K562 (cell line): ENCODE measurements around the gene COQ7. TPM values are rescaled to one million over a fixed set of nuclear protein-coding genes. Genes with fewer than 3 reads are reported as not detected.

Experiments used
- ATAC-seq: fragments of 200-7000 bp; cut with Tn5 transposase; 3 replicates; pipeline ENCODE4 v1.9.1; 2020; ENCODE audit warnings: moderate library complexity
- BruUV-seq: library from RNA; stranded (reverse); fragments of 400-500 nt; replicated peaks from 2 replicates; lab custom pipeline; 2021; lab: Mats Ljungman, UMichigan
- CTCF ChIA-PET: fragments of 300-600 bp; formaldehyde crosslinking; extraction: SDS; loops from one replicate; lab custom pipeline; 2021; ENCODE audit warnings: low intra/inter-chr PET ratio; lab: Yijun Ruan, JAX
- POLR2A ChIA-PET: fragments of 300-600, 350-650 bp; sonication (Branson Sonifier 250); formaldehyde crosslinking; extraction: SDS; loops from one replicate; lab custom pipeline; 2021; ENCODE audit warnings: antibody characterized with exemption, inconsistent platforms; lab: Yijun Ruan, JAX
- DNase-seq, 4 experiments: peaks; one replicate each; pipeline versions ENCODE4 v3.0.0 to v3.0.0-alpha.2; 2011 to 2018; ENCODE audit warnings: low spot score in 3 of 4, mixed read lengths in 3 of 4; ENCODE audit errors: extremely low read depth in 1 of 4
- FAIRE-seq: peaks from 2 replicates; lab custom pipeline; 2011; peaks lifted over from hg19 to GRCh38; lab: Jason Lieb, UNC
- H2AFZ ChIP-seq: 2 replicates; pipeline ENCODE4 v1.6.0; 2011; ENCODE audit warnings: low read depth, low read length, control low read depth, inconsistent platforms
- H3K27ac ChIP-seq: fragments of 200-600 bp; 3 replicates; pipeline ENCODE4 v1.8.0; 2011; ENCODE audit warnings: low read depth, mild to moderate bottlenecking, control low read depth, inconsistent platforms, low read length, moderate library complexity, mixed read lengths; ENCODE audit errors: extremely low read depth
- H3K27me3 ChIP-seq, 2 experiments: fragments of 300-600 bp in 1 of 2; 2 replicates in 1 of 2; 3 replicates in 1 of 2; pipeline versions ENCODE4 v1.6.0 to v1.8.0; 2011; ENCODE audit warnings: inconsistent platforms in 2 of 2, low read length in 2 of 2, mild to moderate bottlenecking in 1 of 2, mixed read lengths in 1 of 2, moderate library complexity in 1 of 2; ENCODE audit not compliant: control insufficient read depth in 2 of 2, insufficient read depth in 2 of 2
- H3K36me3 ChIP-seq: fragments of 300-600 bp; 3 replicates; pipeline ENCODE4 v1.8.0; 2011; ENCODE audit warnings: mild to moderate bottlenecking, low read length, inconsistent platforms; ENCODE audit not compliant: control insufficient read depth, insufficient read depth
- H3K4me1 ChIP-seq, 2 experiments: fragments of 200-600 bp in 1 of 2; replicated peaks in 1 of 2; 2 replicates in 1 of 2; 3 replicates in 1 of 2; pipeline versions ENCODE4 v1.5.1 to v1.8.0; 2011; ENCODE audit warnings: inconsistent platforms in 2 of 2, low read length in 2 of 2, mild to moderate bottlenecking in 1 of 2, mixed read lengths in 1 of 2, moderate library complexity in 1 of 2; ENCODE audit not compliant: control insufficient read depth in 2 of 2, insufficient read depth in 2 of 2
- H3K4me2 ChIP-seq: 2 replicates; pipeline ENCODE4 v1.6.1; 2011; ENCODE audit warnings: low read length, control low read depth, inconsistent platforms, mixed read lengths; ENCODE audit not compliant: insufficient read depth
- H3K4me3 ChIP-seq: fragments of 200-600 bp; sonication (generic), shearing (Covaris generic); 2 replicates; pipeline ENCODE4 v1.5.1; 2016; ENCODE audit warnings: control low read depth, inconsistent platforms
- H3K79me2 ChIP-seq: fragments of 200-600 bp; 3 replicates; pipeline ENCODE4 v1.8.0; 2011; ENCODE audit warnings: low read length, inconsistent platforms; ENCODE audit not compliant: control insufficient read depth, insufficient read depth
- H3K9ac ChIP-seq, 2 experiments: 2 replicates each; pipeline versions ENCODE4 v1.6.0 to v1.6.1; 2011; ENCODE audit warnings: low read depth in 2 of 2, low read length in 2 of 2, control low read depth in 1 of 2, inconsistent platforms in 1 of 2, mild to moderate bottlenecking in 1 of 2, mixed read lengths in 1 of 2; ENCODE audit not compliant: insufficient read depth in 1 of 2
- H3K9me1 ChIP-seq: one replicate; pipeline ENCODE4 v1.6.0; 2011; ENCODE audit warnings: inconsistent platforms, mild to moderate bottlenecking, low read length, moderate library complexity; ENCODE audit not compliant: control insufficient read depth, insufficient read depth
- H3K9me3 ChIP-seq: replicated peaks from 2 replicates; pipeline ENCODE4 v1.5.1; 2011; ENCODE audit warnings: low read depth, low read length, inconsistent platforms; ENCODE audit not compliant: control insufficient read depth, insufficient read depth
- H4K20me1 ChIP-seq: replicated peaks from 2 replicates; pipeline ENCODE4 v1.6.1; 2011; ENCODE audit warnings: low read length, inconsistent platforms, mixed read lengths; ENCODE audit not compliant: control insufficient read depth, insufficient read depth
- ETS1 ChIP-seq: conservative IDR thresholded peaks from 2 replicates; pipeline ENCODE4 v1.6.1; 2011; ENCODE audit warnings: low read depth, mild to moderate bottlenecking, low read length; ENCODE audit not compliant: control insufficient read depth
- MLLT1 ChIP-seq, 2 experiments: fragments of 450-650 bp; IDR thresholded peaks; 2 replicates each; pipeline ENCODE4 v1.6.1; 2016
- RBBP5 ChIP-seq: fragments of 200-600 bp; sonication (generic); IDR thresholded peaks from 2 replicates; pipeline ENCODE4 v1.6.1; 2012; ENCODE audit warnings: borderline replicate concordance, mild to moderate bottlenecking, low read length, control low read depth, inconsistent platforms; ENCODE audit not compliant: insufficient read depth, poor library complexity, severe bottlenecking
- RBFOX2 ChIP-seq: fragments of 200-400 bp; formaldehyde crosslinking; IDR thresholded peaks from 2 replicates; pipeline ENCODE4 v1.6.1; 2017; ENCODE audit warnings: low read depth, mild to moderate bottlenecking, low read length, moderate library complexity
- SIX5 ChIP-seq, 2 experiments: IDR thresholded peaks; 2 replicates each; pipeline ENCODE4 v1.6.1; 2011; ENCODE audit warnings: low read length in 2 of 2, borderline replicate concordance in 1 of 2, low read depth in 1 of 2, mild to moderate bottlenecking in 1 of 2, moderate library complexity in 1 of 2; ENCODE audit not compliant: insufficient read depth in 1 of 2
- ZBTB33 ChIP-seq: sonication (generic); formaldehyde crosslinking; IDR thresholded peaks from 2 replicates; pipeline ENCODE4 v1.8.1; 2023; ENCODE audit warnings: mild to moderate bottlenecking, missing genetic modification reagents
- WGBS: fragments of 100-300 bp; shearing (Covaris generic); methylation state at CpG from one replicate; pipeline ENCODE4 v1.1.6; 2016; ENCODE audit warnings: low coverage, mixed read lengths; ENCODE audit not compliant: insufficient coverage; ENCODE audit errors: missing lambda C conversion rate; 5-methylcytosine and 5-hydroxymethylcytosine counted together
- in situ Hi-C: fragments of 300-500 bp; cut with MboI; formaldehyde crosslinking; loops from 4 replicates; pipeline ENCODE4 v1.15.0; 2018; ENCODE audit warnings: inconsistent platforms, mixed read lengths
- intact Hi-C: fragments of 100-400 bp; cut with micrococcal nuclease; formaldehyde crosslinking; loops from 2 replicates; pipeline ENCODE4 v1.14.2; 2022
- polyA plus RNA-seq, 8 experiments: library from polyadenylated mRNA; depleted of rRNA in 4 of 8; stranded (reverse) in 5 of 8; unstranded in 3 of 8; fragments of >200 nt; fragmentation: Nextera tagmentation in 2 of 8; fragmentation: Illumina TruSeq in 1 of 8; extraction: Ambion mirVana in 2 of 8; extraction: Trizol in 1 of 8; gene quantifications; 2 replicates each; pipeline versions ENCODE4 v1.2.1 to v1.2.3, GENCODE V29; 2011 to 2014; ENCODE audit warnings: inconsistent platforms in 1 of 8, missing spikeins in 1 of 8
- total RNA-seq, 7 experiments: library from RNA; depleted of rRNA in 6 of 7; stranded (reverse); fragments of >200 nt in 6 of 7; fragmentation: Illumina TruSeq in 2 of 7; extraction: Trizol in 2 of 7; gene quantifications; 2 replicates each; pipeline versions ENCODE4 v1.2.1 to v1.2.3, GENCODE V29; 2011 to 2021; ENCODE audit warnings: low replicate concordance in 1 of 7

Gene COQ7
- total and polyA plus RNA-seq, 9 of the 15 experiments (the other 6 are each of a cell fraction or from before 2014, with no cell fraction given), result 2.3 to 26.1 (median 15.2) TPM

- TF ChIP-seq RBBP5 (peak; percentile 58), RBFOX2 (peak; percentile 70), SIX5 (IDR thresholded peaks at IDR 0.05; ENCODE audit: borderline replicate concordance in 1 of 2, insufficient read depth in 1 of 2, low read depth in 1 of 2, low read length in 2 of 2) (no peak)
Observed at GRCh38 chr16:19113577-19114358, 46.4 kb downstream of the COQ7 start, which contains the start of gene ITPRIPL2 (continued).

GRCh38 chr16:19114359-19115147 lies 47.1 kb downstream of the COQ7 start:
- CTCF ChIA-PET, result no interaction called here
- Histone ChIP-seq H3K36me3 (no peaks in the 10 kb centered on the region), H3K4me3 (peak overlapping the region; percentile 47), H3K9me3 (no peaks in the 10 kb centered on the region), H3K27me3 (no peaks in the 10 kb centered on the region), H3K4me2 (peak overlapping the region; percentile 65), H3K9me1 (no peaks in the 10 kb centered on the region), H3K79me2 (no peaks in the 10 kb centered on the region), H3K9ac (peak overlapping the region; percentile 51 to 91; a peak in 3 of 4 replicates), H2AFZ (peak overlapping the region; percentile 90), H3K4me1 (peaks cover 20 to 32% of the 10 kb centered on the region in 2 experiments), H3K27ac (no peak overlapping the region), H4K20me1 (no peaks in the 10 kb centered on the region)
- WGBS, result 76% methylated on average over 40 of the region's 80 CpGs
- ATAC-seq (no peak; the same call in 2 of the 3 replicates), DNase-seq (peak in 1 of 4 experiments; percentile 23), FAIRE-seq (no peak)
- in situ Hi-C loops, result no loop called here
- no TSS peak for BruUV-seq
- POLR2A ChIA-PET, result interaction anchor here (0.6 to 1.1 kb wide), 5 partner anchors 20 to 314 kb away, joined by 3 to 7 read pairs (median 3); partner anchors contain the start of gene ARL6IP1
- intact Hi-C loops, result loop anchor here (5.0 kb wide), 1 partner anchor 353 kb away; no protein-coding TSS in a partner anchor
- 0 out of 2 replicates have a peak, but pooled peaks have one; percentile 5 for TF ChIP-seq ETS1
- TF ChIP-seq ZBTB33 (CRISPR knock-in tag), result 0 out of 2 replicates have a peak, but pooled peaks have one; percentile 30
- TF ChIP-seq MLLT1 (IDR thresholded peaks at IDR 0.05), result peak in 1 of 2 experiments; percentile 70; a peak in 1 of 4 replicates
